Measurements from ENCODE around the gene XDH. TPM values are rescaled to one million over a fixed set of nuclear protein-coding genes. Genes with fewer than 3 reads are reported as not detected.
A peak's percentile ranks its signal among the peaks of the same experiment; 100 is the strongest.

The XDH gene
- total RNA-seq, 6 experiments from 2014 or later: 0.88 to 2.0 (median 1.5) TPM

- H3K36me3 Mint-ChIP-seq (ENCODE audit: low read depth): peaks cover 8% of the 10 kb centered on the region
- peak; percentile 57 for TF ChIP-seq CTCF (IDR thresholded peaks at IDR 0.05)
- H3K4me1 Mint-ChIP-seq (ENCODE audit: low read depth): peaks cover 57% of the 10 kb centered on the region
- no peak for DNase-seq
- H3K27ac Mint-ChIP-seq: peak overlapping the region; percentile 36; the same call in 1 of the 2 replicates
- H3K27me3 Mint-ChIP-seq (ENCODE audit: insufficient read depth): peaks cover 4% of the 10 kb centered on the region; the same call in 1 of the 2 replicates
- peaks cover 4% of the 10 kb centered on the region for H3K9me3 Mint-ChIP-seq
- no peak overlapping the region for H3K4me3 Mint-ChIP-seq
Observed at GRCh38 chr2:31413862-31414550, 536 bp downstream of the XDH start.

- Mint-ChIP-seq H3K27ac (no peak overlapping the region), H3K27me3 (ENCODE audit: insufficient read depth) (peaks cover 4% of the 10 kb centered on the region; the same call in 1 of the 2 replicates), H3K36me3 (ENCODE audit: low read depth) (no peaks in the 10 kb centered on the region), H3K4me3 (peak overlapping the region; percentile 12; the same call in 1 of the 2 replicates), H3K9me3 (no peaks in the 10 kb centered on the region), H3K4me1 (ENCODE audit: low read depth) (peaks cover 57% of the 10 kb centered on the region)
- no peak for TF ChIP-seq CTCF (IDR thresholded peaks at IDR 0.05)
- DNase-seq: peak; percentile 49
Observed at GRCh38 chr2:31413025-31413424, 1.5 kb downstream of the XDH start.

GRCh38 chr2:31411771-31412170 lies 2.8 kb downstream of the XDH start:
- Mint-ChIP-seq H3K36me3 (ENCODE audit: low read depth) (no peaks in the 10 kb centered on the region), H3K27ac (0 out of 2 replicates have a peak overlapping the region, but pooled peaks have one; percentile 6), H3K4me1 (ENCODE audit: low read depth) (peaks cover 54% of the 10 kb centered on the region), H3K4me3 (no peak overlapping the region), H3K9me3 (no peaks in the 10 kb centered on the region), H3K27me3 (ENCODE audit: insufficient read depth) (peaks cover 4% of the 10 kb centered on the region; the same call in 1 of the 2 replicates)
- DNase-seq: no peak
- no peak for TF ChIP-seq CTCF (IDR thresholded peaks at IDR 0.05)

- no peak for DNase-seq
- TF ChIP-seq CTCF (IDR thresholded peaks at IDR 0.05): no peak
- no peaks in the 10 kb centered on the region for H3K9me3 Mint-ChIP-seq
- no peaks in the 10 kb centered on the region for H3K27me3 Mint-ChIP-seq (ENCODE audit: insufficient read depth)
- no peak overlapping the region for H3K4me3 Mint-ChIP-seq
- H3K36me3 Mint-ChIP-seq (ENCODE audit: low read depth): no peaks in the 10 kb centered on the region
- H3K27ac Mint-ChIP-seq: no peak overlapping the region
- H3K4me1 Mint-ChIP-seq (ENCODE audit: low read depth): peaks cover 37% of the 10 kb centered on the region
Observed at GRCh38 chr2:31406593-31407385, 7.8 kb downstream of the XDH start.

GRCh38 chr2:31404827-31405226 lies 9.7 kb downstream of the XDH start:
- Mint-ChIP-seq H3K27me3 (ENCODE audit: insufficient read depth) (no peaks in the 10 kb centered on the region), H3K4me3 (no peak overlapping the region), H3K9me3 (no peaks in the 10 kb centered on the region), H3K27ac (no peak overlapping the region), H3K4me1 (ENCODE audit: low read depth) (peaks cover 52% of the 10 kb centered on the region), H3K36me3 (ENCODE audit: low read depth) (peaks cover 2% of the 10 kb centered on the region; the same call in 1 of the 2 replicates)
- DNase-seq: no peak
- TF ChIP-seq CTCF (IDR thresholded peaks at IDR 0.05): no peak

All from HFFc6 (cell line).